ENCODE data around the gene SLC15A4. TPM values are rescaled to one million over a fixed set of nuclear protein-coding genes. Genes with fewer than 3 reads are reported as not detected.

SLC15A4 gene
- total and polyA plus RNA-seq, 9 of the 15 experiments (the other 6 are each of a cell fraction or from before 2014, with no cell fraction given), result 5.5 to 20.8 (median 10.1) TPM

GRCh38 chr12:128772249-128772648 is 51.5 kb downstream of the SLC15A4 start:
- ATAC-seq (no peak), DNase-seq (ENCODE audit: extremely low read depth in 1 of 4, low spot score in 3 of 4) (no peak), FAIRE-seq (no peak)
- CTCF ChIA-PET (ENCODE audit: low intra/inter-chr PET ratio), result no interaction called here
- peaks cover 24 to 37% of the 10 kb centered on the region in 2 experiments; a peak in 4 of 5 replicates for H3K27me3 ChIP-seq (ENCODE audit: control insufficient read depth in 2 of 2, insufficient read depth in 2 of 2, low read length in 2 of 2)
- H3K9ac ChIP-seq (ENCODE audit: insufficient read depth in 1 of 2, low read depth in 2 of 2, low read length in 2 of 2), result no peak overlapping the region
- H3K4me2 ChIP-seq (ENCODE audit: insufficient read depth, low read length), result no peak overlapping the region
- H3K4me3 ChIP-seq, result no peak overlapping the region
- H3K79me2 ChIP-seq (ENCODE audit: control insufficient read depth, insufficient read depth, low read length), result no peaks in the 10 kb centered on the region
- in situ Hi-C loops (cut with MboI) (no loop called here), intact Hi-C loops (cut with micrococcal nuclease) (no loop called here)
- H2AFZ ChIP-seq (ENCODE audit: low read depth, low read length), result no peak overlapping the region
- no peaks in the 10 kb centered on the region for H3K9me3 ChIP-seq (replicated peaks; ENCODE audit: control insufficient read depth, insufficient read depth, low read depth, low read length)
- no peaks in the 10 kb centered on the region for H3K4me1 ChIP-seq (replicated peaks in 1 of 2; ENCODE audit: control insufficient read depth in 2 of 2, insufficient read depth in 2 of 2, low read length in 2 of 2)
- POLR2A ChIA-PET, result no interaction called here
- no TSS peak for BruUV-seq (replicated peaks)
- H3K9me1 ChIP-seq (ENCODE audit: control insufficient read depth, insufficient read depth, low read length), result no peaks in the 10 kb centered on the region
- H3K36me3 ChIP-seq (ENCODE audit: control insufficient read depth, insufficient read depth, low read length), result no peaks in the 10 kb centered on the region
- no peak overlapping the region for H3K27ac ChIP-seq (ENCODE audit: extremely low read depth, low read depth, low read length)
- no peaks in the 10 kb centered on the region for H4K20me1 ChIP-seq (replicated peaks; ENCODE audit: control insufficient read depth, insufficient read depth, low read length)
- WGBS (ENCODE audit: insufficient coverage, low coverage, missing lambda C conversion rate), result under 1% methylated on average over 10 of the region's 10 CpGs
- TF ChIP-seq HDAC2 (IDR thresholded peaks at IDR 0.05) (no peak), MECOM (CRISPR knock-in tag; IDR thresholded peaks at IDR 0.05) (no peak), ZBTB43 (CRISPR knock-in tag; IDR thresholded peaks at IDR 0.05) (no peak), RREB1 (CRISPR knock-in tag; IDR thresholded peaks at IDR 0.05) (no peak), L3MBTL2 (IDR thresholded peaks at IDR 0.05) (no peak), ZFP91 (CRISPR knock-in tag; IDR thresholded peaks at IDR 0.05) (no peak), ATF3 (IDR thresholded peaks at IDR 0.05) (no peak), ATF3 (CRISPR knock-in tag; conservative IDR thresholded peaks at IDR 0.05) (no peak), MXI1 (IDR thresholded peaks at IDR 0.05; ENCODE audit: low read depth, low read length) (no peak), ZFP30 (CRISPR knock-in tag; IDR thresholded peaks at IDR 0.05; ENCODE audit: borderline replicate concordance) (no peak), CREM (IDR thresholded peaks at IDR 0.05; ENCODE audit: low read depth) (no peak), PREB (CRISPR knock-in tag; IDR thresholded peaks at IDR 0.05) (no peak)
